Smooth muscle cell (in vitro differentiated cells): ENCODE data around the gene CAMTA1. TPM values are rescaled to one million over a fixed set of nuclear protein-coding genes. Genes with fewer than 3 reads are reported as not detected.

Source experiments
- DNase-seq: peaks from one replicate; lab custom pipeline; 2025; ENCODE audit not compliant: unreplicated experiment; lab: John Stamatoyannopoulos, UW
- H2AFZ ChIP-seq: fragments of 200-600 bp; sonication (generic); 2 replicates; pipeline ENCODE4 v1.6.0; 2016; ENCODE audit warnings: antibody characterized with exemption, low read depth, mild to moderate bottlenecking
- H3F3A ChIP-seq: fragments of 200-600 bp; sonication (generic); 2 replicates; pipeline ENCODE4 v1.6.0; 2017; ENCODE audit warnings: antibody characterized with exemption, low read depth
- H3K27ac ChIP-seq: fragments of 200-600 bp; sonication (generic); 2 replicates; pipeline ENCODE4 v1.5.1; 2016; ENCODE audit warnings: low read depth, mild to moderate bottlenecking
- H3K27me3 ChIP-seq: fragments of 200-600 bp; sonication (generic); 2 replicates; pipeline ENCODE4 v1.6.1; 2016; ENCODE audit warnings: low read depth, mild to moderate bottlenecking
- H3K36me3 ChIP-seq: fragments of 200-600 bp; sonication (generic); 2 replicates; pipeline ENCODE4 v1.5.1; 2016; ENCODE audit warnings: low read depth
- H3K4me1 ChIP-seq: fragments of 200-600 bp; sonication (generic); 2 replicates; pipeline ENCODE4 v1.5.1; 2016; ENCODE audit warnings: low read depth
- H3K4me2 ChIP-seq: fragments of 200-600 bp; sonication (generic); 2 replicates; pipeline ENCODE4 v1.6.0; 2016; ENCODE audit warnings: mild to moderate bottlenecking
- H3K4me3 ChIP-seq: fragments of 200-600 bp; sonication (generic); 2 replicates; pipeline ENCODE4 v1.5.1; 2016; ENCODE audit warnings: mild to moderate bottlenecking
- H3K79me2 ChIP-seq: fragments of 200-600 bp; sonication (generic); 2 replicates; pipeline ENCODE4 v1.6.0; 2016; ENCODE audit warnings: low read depth, mild to moderate bottlenecking
- H3K9ac ChIP-seq: fragments of 200-600 bp; sonication (generic); 2 replicates; pipeline ENCODE4 v1.6.0; 2016; ENCODE audit warnings: low read depth
- H3K9me3 ChIP-seq: fragments of 200-600 bp; sonication (generic); replicated peaks from 2 replicates; pipeline ENCODE4 v1.5.1; 2016; ENCODE audit warnings: low read depth
- H4K20me1 ChIP-seq: fragments of 200-600 bp; sonication (generic); 2 replicates; pipeline ENCODE4 v1.6.0; 2016; ENCODE audit warnings: low read depth
- CTCF ChIP-seq: fragments of 200-600 bp; sonication (generic); IDR thresholded peaks from 2 replicates; pipeline ENCODE4 v1.5.1; 2017; ENCODE audit warnings: borderline replicate concordance, mild to moderate bottlenecking, antibody characterized with exemption; ENCODE audit not compliant: insufficient read depth, poor library complexity, severe bottlenecking
- WGBS: methylation state at CpG from one replicate; pipeline ENCODE4 v1.1.7; 2016; ENCODE audit warnings: low lambda C conversion rate; 5-methylcytosine and 5-hydroxymethylcytosine counted together
- polyA plus RNA-seq: library from polyadenylated mRNA; unstranded; fragments of >200 nt; fragmentation: Nextera tagmentation; extraction: Ambion mirVana; gene quantifications from 2 replicates; pipeline ENCODE4 v1.2.1, GENCODE V29; 2016
- total RNA-seq: library from RNA; depleted of rRNA; stranded (reverse); fragments of >200 nt; gene quantifications from 2 replicates; pipeline ENCODE4 v1.2.3, GENCODE V29; 2014

The CAMTA1 gene
- total and polyA plus RNA-seq, 2 experiments from 2014 or later: 139 to 145 TPM

DNA sequence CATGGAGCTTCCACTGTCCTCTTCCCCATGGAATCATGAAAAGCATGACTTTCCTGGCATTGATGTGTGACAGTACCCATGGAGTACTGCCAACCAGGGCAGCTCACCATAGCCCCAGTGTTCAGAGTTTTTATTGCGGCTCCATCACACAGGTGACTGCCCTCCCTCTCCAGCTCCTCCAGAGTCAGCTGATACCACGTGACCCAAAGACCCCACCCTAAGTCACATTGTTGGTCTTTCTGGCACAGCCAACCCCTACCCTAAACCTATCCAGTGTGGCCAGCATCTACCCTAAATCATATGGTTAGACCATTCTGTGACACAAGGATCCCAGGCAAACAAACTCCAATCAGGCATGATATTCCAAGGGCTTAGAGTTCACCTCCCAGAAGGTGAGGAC, 908.4 kb downstream of the CAMTA1 start:
- no peak overlapping the region for H3K4me2 ChIP-seq
- H3K9me3 ChIP-seq: no peaks in the 10 kb centered on the region
- H3F3A ChIP-seq: no peaks in the 10 kb centered on the region
- DNase-seq: no peak
- H3K4me1 ChIP-seq: no peaks in the 10 kb centered on the region
- no peaks in the 10 kb centered on the region for H3K36me3 ChIP-seq
- no peaks in the 10 kb centered on the region for H3K79me2 ChIP-seq
- H3K4me3 ChIP-seq: no peak overlapping the region
- no peak for TF ChIP-seq CTCF
- 37% methylated on average over 2 of the region's 2 CpGs for WGBS
- H3K27me3 ChIP-seq: peaks cover 3% of the 10 kb centered on the region
- no peak overlapping the region for H2AFZ ChIP-seq
- H3K9ac ChIP-seq: no peak overlapping the region
- H3K27ac ChIP-seq: no peak overlapping the region
- H4K20me1 ChIP-seq: no peaks in the 10 kb centered on the region

DNA sequence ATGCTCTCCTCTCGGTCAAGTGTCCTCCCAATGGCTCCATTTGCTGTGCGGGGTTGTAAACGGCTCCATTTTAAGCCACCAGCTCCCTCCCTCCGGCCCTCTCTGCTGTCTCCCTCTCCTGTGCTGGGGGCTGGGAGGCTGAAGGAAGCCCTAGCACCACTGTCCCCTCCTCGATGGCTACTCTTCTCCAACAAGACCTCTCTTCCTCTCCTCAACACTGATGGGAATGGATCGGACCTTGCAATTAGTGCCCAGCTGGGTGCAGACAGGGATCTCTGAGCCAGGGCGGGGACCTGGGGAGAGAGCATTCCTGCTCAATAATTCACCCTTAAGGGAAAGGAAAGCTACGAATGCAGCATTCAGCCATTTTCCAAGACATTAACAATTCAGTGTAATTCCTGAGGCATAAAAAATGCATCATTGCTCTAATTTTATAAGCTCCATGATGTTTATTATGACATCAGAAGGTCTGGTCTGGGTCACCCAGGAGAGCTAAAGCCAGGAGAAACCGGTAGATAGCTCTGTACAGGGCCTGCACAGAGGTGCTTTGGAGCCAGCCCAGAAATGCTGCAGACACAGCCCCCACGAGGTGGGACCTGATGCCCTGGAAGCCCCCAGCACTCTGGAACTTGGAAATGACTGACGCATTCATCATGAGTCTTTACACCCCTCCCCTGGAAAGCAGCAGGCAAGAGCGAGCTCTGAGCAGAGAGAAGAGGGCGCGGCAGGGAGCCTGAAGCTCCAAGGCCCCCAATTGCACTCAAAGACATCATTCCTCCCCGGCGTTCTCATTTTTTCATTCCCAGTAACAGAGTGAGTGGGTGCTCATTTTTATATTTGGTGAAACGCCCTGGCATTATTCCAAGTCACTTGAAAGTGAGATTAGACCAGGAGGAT, 909.6 kb downstream of the CAMTA1 start:
- Histone ChIP-seq H3K79me2 (no peaks in the 10 kb centered on the region), H3K4me3 (no peak overlapping the region), H2AFZ (no peak overlapping the region), H3K9ac (no peak overlapping the region), H3K36me3 (no peaks in the 10 kb centered on the region), H3K4me1 (no peaks in the 10 kb centered on the region), H3K9me3 (no peaks in the 10 kb centered on the region), H3K27me3 (peaks cover 3% of the 10 kb centered on the region), H3F3A (no peaks in the 10 kb centered on the region), H3K27ac (no peak overlapping the region), H4K20me1 (no peaks in the 10 kb centered on the region), H3K4me2 (no peak overlapping the region)
- no peak for TF ChIP-seq CTCF
- DNase-seq: no peak
- WGBS: 86% methylated on average over 17 of the region's 17 CpGs

DNA sequence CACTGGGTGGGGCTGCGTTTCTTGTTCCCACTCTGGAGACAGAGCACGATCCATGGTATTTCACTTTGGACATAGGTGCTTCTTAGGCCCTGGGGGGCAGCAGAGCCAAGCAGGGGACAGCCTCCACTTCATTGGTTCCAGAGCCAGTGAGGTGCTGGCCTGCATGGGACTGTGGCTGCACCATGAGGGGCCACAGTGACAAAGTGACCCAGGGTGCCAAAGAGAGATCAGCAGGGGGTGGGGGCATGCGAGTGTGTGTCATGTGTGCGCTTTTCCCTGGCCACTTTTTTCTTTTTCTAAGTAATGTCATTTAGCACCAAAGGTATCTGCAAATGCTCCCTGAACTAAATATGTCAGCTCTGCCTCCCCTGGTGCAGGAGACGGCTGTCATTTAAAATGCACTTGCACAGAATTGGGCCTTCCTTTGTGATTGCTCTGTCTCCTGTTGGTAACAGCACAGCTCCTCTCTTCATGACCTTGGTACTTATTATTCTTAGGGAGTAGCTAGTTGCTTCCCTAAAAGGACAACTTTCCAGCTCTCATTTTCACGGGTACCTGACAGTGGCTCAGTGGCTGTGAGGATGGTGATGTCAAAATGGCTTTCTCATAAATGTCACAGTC, 910.4 kb downstream of the CAMTA1 start:
- Histone ChIP-seq H3K36me3 (no peaks in the 10 kb centered on the region), H3K4me2 (no peak overlapping the region), H3K9me3 (no peaks in the 10 kb centered on the region), H3K27me3 (peaks cover 3% of the 10 kb centered on the region), H3K27ac (no peak overlapping the region), H3F3A (no peaks in the 10 kb centered on the region), H3K79me2 (no peaks in the 10 kb centered on the region), H3K4me3 (no peak overlapping the region), H2AFZ (no peak overlapping the region), H3K4me1 (no peaks in the 10 kb centered on the region), H3K9ac (no peak overlapping the region), H4K20me1 (no peaks in the 10 kb centered on the region)
- WGBS: 76% methylated on average over 6 of the region's 6 CpGs
- DNase-seq: no peak
- no peak for TF ChIP-seq CTCF
